Measurements from ENCODE around the gene OPA1.

OPA1 gene

DNA sequence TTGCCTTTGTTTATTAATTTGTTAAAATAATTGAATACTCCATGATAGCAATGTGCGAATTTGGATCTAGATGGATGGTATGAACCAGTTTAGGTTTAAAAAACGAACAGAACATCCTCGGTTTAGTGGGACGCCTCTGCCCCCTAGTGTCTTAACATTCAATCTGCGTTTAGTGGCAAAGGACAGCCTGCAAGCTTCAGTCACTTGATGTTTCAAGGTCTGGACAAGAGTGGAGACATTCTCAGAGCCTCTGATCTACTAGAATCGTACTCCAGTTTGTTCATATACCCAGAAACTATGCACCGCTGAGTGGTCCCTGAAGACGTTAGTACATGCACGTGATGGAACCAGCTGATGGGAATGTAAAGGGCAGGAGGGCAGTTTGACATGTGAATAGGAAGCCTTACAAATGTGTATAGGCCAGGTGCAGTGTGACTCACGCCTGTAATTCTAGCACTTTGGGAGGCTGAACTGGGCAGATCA, 20.5 kb upstream of the OPA1 start:
- TF ChIP-seq EZH2 (IDR thresholded peaks at IDR 0.05; ENCODE audit: borderline replicate concordance, low read depth, low read length, severe bottlenecking) = no peak
- TF ChIP-seq, protein P1, sequence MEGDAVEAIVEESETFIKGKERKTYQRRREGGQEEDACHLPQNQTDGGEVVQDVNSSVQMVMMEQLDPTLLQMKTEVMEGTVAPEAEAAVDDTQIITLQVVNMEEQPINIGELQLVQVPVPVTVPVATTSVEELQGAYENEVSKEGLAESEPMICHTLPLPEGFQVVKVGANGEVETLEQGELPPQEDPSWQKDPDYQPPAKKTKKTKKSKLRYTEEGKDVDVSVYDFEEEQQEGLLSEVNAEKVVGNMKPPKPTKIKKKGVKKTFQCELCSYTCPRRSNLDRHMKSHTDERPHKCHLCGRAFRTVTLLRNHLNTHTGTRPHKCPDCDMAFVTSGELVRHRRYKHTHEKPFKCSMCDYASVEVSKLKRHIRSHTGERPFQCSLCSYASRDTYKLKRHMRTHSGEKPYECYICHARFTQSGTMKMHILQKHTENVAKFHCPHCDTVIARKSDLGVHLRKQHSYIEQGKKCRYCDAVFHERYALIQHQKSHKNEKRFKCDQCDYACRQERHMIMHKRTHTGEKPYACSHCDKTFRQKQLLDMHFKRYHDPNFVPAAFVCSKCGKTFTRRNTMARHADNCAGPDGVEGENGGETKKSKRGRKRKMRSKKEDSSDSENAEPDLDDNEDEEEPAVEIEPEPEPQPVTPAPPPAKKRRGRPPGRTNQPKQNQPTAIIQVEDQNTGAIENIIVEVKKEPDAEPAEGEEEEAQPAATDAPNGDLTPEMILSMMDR (IDR thresholded peaks at IDR 0.05; ENCODE audit: borderline replicate concordance, extremely low read depth, low read length, poor library complexity, severe bottlenecking) = peak; percentile 87
- H3K4me2 ChIP-seq (ENCODE audit: insufficient read depth, low read length) = no peak overlapping the region

DNA sequence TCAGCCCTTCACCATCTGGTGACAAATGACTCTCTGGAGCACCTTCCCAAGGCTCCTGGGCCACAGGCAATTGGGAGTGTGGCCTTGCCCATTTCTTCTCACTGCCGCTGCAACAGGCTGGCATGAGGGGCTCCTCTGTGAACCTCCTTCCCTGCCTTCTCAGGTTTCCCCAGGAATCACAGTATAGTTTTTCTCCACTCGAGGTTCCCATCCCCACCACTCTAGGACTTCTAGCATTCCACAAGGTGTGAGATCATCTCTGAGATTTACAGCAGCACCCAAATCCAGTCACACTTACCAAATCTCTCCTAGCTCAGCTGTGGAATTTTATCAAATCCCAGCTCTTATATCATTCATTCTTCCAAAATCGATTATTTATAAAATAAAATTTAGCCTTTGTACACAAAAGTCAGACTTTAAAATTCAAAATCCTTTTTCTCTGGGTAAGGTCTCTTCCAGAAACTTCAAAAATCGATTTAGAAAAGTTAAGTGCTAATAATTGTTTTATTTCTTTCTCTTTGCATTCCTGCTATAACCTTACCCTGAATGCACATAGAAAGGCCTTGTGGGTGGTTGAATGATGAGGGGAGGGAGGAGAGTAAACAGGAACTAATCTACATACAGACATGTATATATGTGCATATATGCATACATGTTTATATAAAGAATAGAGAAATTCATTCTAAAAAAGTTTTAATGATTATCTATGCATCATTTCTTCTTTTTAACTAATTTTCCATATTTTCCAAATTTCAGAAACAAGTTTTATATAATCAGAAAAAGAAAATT, 19.4 kb upstream of the OPA1 start:
- Histone ChIP-seq H2AFZ (ENCODE audit: low read depth, low read length) (no peak overlapping the region), H3K4me1 (ENCODE audit: insufficient read depth, low read length) (no peaks in the 10 kb centered on the region), H3K27ac (ENCODE audit: low read length) (no peak overlapping the region), H3K36me3 (ENCODE audit: insufficient read depth, low read length) (no peaks in the 10 kb centered on the region), H4K20me1 (ENCODE audit: insufficient read depth, low read length) (no peaks in the 10 kb centered on the region), H3K9ac (ENCODE audit: low read depth, low read length) (no peak overlapping the region), H3K4me2 (ENCODE audit: insufficient read depth, low read length) (no peak overlapping the region), H3K79me2 (ENCODE audit: insufficient read depth, low read length) (no peaks in the 10 kb centered on the region), H3K27me3 (ENCODE audit: insufficient read depth, low read length, poor library complexity) (no peaks in the 10 kb centered on the region), H3K9me3 (ENCODE audit: insufficient read depth, low read length, severe bottlenecking) (no peaks in the 10 kb centered on the region), H3K4me3 (ENCODE audit: low read depth in 1 of 2, low read length in 2 of 2) (no peak overlapping the region)
- DNase-seq (no peak), ATAC-seq (ENCODE audit: insufficient read depth, low read depth) (no peak)
- TF ChIP-seq EZH2 (IDR thresholded peaks at IDR 0.05; ENCODE audit: borderline replicate concordance, low read depth, low read length, severe bottlenecking) = no peak
- TF ChIP-seq, protein P1 (IDR thresholded peaks at IDR 0.05; ENCODE audit: borderline replicate concordance, extremely low read depth, low read length, poor library complexity, severe bottlenecking) = no peak

More for the DNA sequence above, 20.5 kb upstream of the OPA1 start:
- Histone ChIP-seq H3K4me1 (ENCODE audit: insufficient read depth, low read length) (no peaks in the 10 kb centered on the region), H3K79me2 (ENCODE audit: insufficient read depth, low read length) (no peaks in the 10 kb centered on the region), H3K9me3 (ENCODE audit: insufficient read depth, low read length, severe bottlenecking) (no peaks in the 10 kb centered on the region), H4K20me1 (ENCODE audit: insufficient read depth, low read length) (no peaks in the 10 kb centered on the region), H3K27ac (ENCODE audit: low read length) (no peak overlapping the region), H3K36me3 (ENCODE audit: insufficient read depth, low read length) (no peaks in the 10 kb centered on the region), H3K4me3 (ENCODE audit: low read depth in 1 of 2, low read length in 2 of 2) (no peak overlapping the region), H2AFZ (ENCODE audit: low read depth, low read length) (no peak overlapping the region), H3K9ac (ENCODE audit: low read depth, low read length) (no peak overlapping the region), H3K27me3 (ENCODE audit: insufficient read depth, low read length, poor library complexity) (no peaks in the 10 kb centered on the region)
- ATAC-seq (ENCODE audit: insufficient read depth, low read depth) = peak; percentile 85
- DNase-seq = peak; percentile 60

DNA sequence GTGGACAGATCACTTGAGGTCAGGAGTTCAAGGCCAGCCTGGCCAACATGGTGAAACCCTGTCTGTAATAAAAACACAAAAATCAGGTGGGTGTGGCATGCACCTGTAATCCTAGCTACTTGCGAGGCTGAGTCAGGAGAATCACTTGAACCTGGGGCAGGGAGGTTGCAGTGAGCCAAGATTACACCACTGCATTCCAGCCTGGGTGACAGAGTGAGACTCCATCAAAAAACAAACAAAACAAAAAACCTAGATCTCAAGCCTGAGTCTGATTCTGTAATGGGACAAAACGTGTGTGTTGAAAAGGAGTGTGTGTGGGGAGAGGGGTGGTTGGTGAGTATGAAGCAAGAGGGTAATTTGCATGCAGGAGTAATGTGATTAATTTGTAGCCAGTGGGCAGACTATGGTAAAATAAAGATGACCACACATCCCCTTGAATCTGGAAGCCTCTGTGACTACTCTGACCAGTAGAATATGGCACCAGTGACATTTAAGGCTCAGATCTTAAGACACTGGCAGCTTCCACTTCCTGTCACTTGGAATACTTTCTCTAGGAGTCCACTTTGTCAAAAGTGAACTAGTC, 18.4 kb upstream of the OPA1 start:
- no peaks in the 10 kb centered on the region for H3K36me3 ChIP-seq (ENCODE audit: insufficient read depth, low read length)
- no peaks in the 10 kb centered on the region for H4K20me1 ChIP-seq (ENCODE audit: insufficient read depth, low read length)
- H3K4me2 ChIP-seq (ENCODE audit: insufficient read depth, low read length) = no peak overlapping the region
- H3K4me3 ChIP-seq (ENCODE audit: low read depth in 1 of 2, low read length in 2 of 2) = no peak overlapping the region
- no peak for DNase-seq
- no peak overlapping the region for H2AFZ ChIP-seq (ENCODE audit: low read depth, low read length)
- no peak overlapping the region for H3K27ac ChIP-seq (ENCODE audit: low read length)
- H3K4me1 ChIP-seq (ENCODE audit: insufficient read depth, low read length) = no peaks in the 10 kb centered on the region
- no peaks in the 10 kb centered on the region for H3K27me3 ChIP-seq (ENCODE audit: insufficient read depth, low read length, poor library complexity)
- TF ChIP-seq EZH2 (IDR thresholded peaks at IDR 0.05; ENCODE audit: borderline replicate concordance, low read depth, low read length, severe bottlenecking) = no peak
- TF ChIP-seq, protein P1 (IDR thresholded peaks at IDR 0.05; ENCODE audit: borderline replicate concordance, extremely low read depth, low read length, poor library complexity, severe bottlenecking) = no peak
- no peak for ATAC-seq (ENCODE audit: insufficient read depth, low read depth)
- H3K9me3 ChIP-seq (ENCODE audit: insufficient read depth, low read length, severe bottlenecking) = no peaks in the 10 kb centered on the region
- H3K9ac ChIP-seq (ENCODE audit: low read depth, low read length) = no peak overlapping the region
- H3K79me2 ChIP-seq (ENCODE audit: insufficient read depth, low read length) = no peaks in the 10 kb centered on the region

Data from DND-41 (cell line).